HG03108 (cell line): ENCODE data around the gene ERFL.

ENCODE experiments used
- ATAC-seq: cut with Tn5 transposase; IDR thresholded peaks from one replicate; pipeline ENCODE4 v1.9.1; 2021; ENCODE audit warnings: moderate library complexity; ENCODE audit not compliant: unreplicated experiment

The ERFL gene

GRCh38 chr19:41861116-41861768, 67.0 kb downstream of the ERFL start:
- ATAC-seq: no peak

- no peak for ATAC-seq
Measured at GRCh38 chr19:41860419-41861115, 67.7 kb downstream of the ERFL start.

GRCh38 chr19:41859618-41860418, 68.4 kb downstream of the ERFL start, which contains the start of gene RPS19:
RPS19 (plus strand) TSS chr19:41860255; CDS start chr19:41860775, 520 bp downstream.
- ATAC-seq: peak; percentile 72

- no peak for ATAC-seq
Measured at GRCh38 chr19:41859213-41859617, 69.0 kb downstream of the ERFL start.
